Myometrial cell (primary cell): Measurements from ENCODE around the gene ZNF473. TPM values are rescaled to one million over a fixed set of nuclear protein-coding genes. Genes with fewer than 3 reads are reported as not detected.

Experiments used
- total RNA-seq: library from RNA; depleted of rRNA; stranded (reverse); fragments of >200 nt; gene quantifications from 2 replicates; pipeline ENCODE4 v1.2.3, GENCODE V29; 2015

The ZNF473 gene
- total RNA-seq: 3.7 TPM in 2 replicates

GRCh38 chr19:50025794-50026549, at the start of gene ZNF473:
Gene ZNF473 (plus strand): TSS chr19:50026005. CDS start chr19:50031083, 5,078 bp downstream.

GRCh38 chr19:50025022-50025793, 597 bp upstream of the ZNF473 start, which contains the start of gene VRK3:
Gene VRK3 (minus strand): TSS chr19:50025372. CDS start chr19:50016162, 9,210 bp downstream.

Other genes with a start within 250 kb of the ZNF473 start
- gene FUZ, start 212.7 kb upstream of the ZNF473 start, total RNA-seq: 24.1 and 28.8 TPM in 2 replicates
- 26.2 and 27.3 TPM in 2 replicates for gene MED25, start 207.7 kb upstream of the ZNF473 start, total RNA-seq
- gene PTOV1, start 174.8 kb upstream of the ZNF473 start, total RNA-seq: 67.3 and 98.9 TPM in 2 replicates
- gene PNKP, start 158.4 kb upstream of the ZNF473 start, total RNA-seq: 52.5 and 76.4 TPM in 2 replicates
- gene AKT1S1, start 148.7 kb upstream of the ZNF473 start, total RNA-seq: 27.6 and 37.5 TPM in 2 replicates
- 26.2 and 48.1 TPM in 2 replicates for gene TBC1D17, start 148.3 kb upstream of the ZNF473 start, total RNA-seq
- not detected in 2 replicates for gene IL4I1, start 129.1 kb upstream of the ZNF473 start, total RNA-seq
- gene ATF5, start 96.8 kb upstream of the ZNF473 start, total RNA-seq: 14.0 and 20.2 TPM in 2 replicates
- gene NUP62, start 96.5 kb upstream of the ZNF473 start, total RNA-seq: 28.8 and 33.1 TPM in 2 replicates
- not detected in 2 replicates for gene SIGLEC11, start 64.8 kb upstream of the ZNF473 start, total RNA-seq
- gene VRK3, start 633 bp upstream of the ZNF473 start, total RNA-seq: 36.3 and 38.1 TPM in 2 replicates
- gene IZUMO2, start 137.3 kb downstream of the ZNF473 start, total RNA-seq: not detected in 2 replicates
- gene MYH14, start 177.6 kb downstream of the ZNF473 start, total RNA-seq: not detected in 2 replicates